ENCODE data around the gene CYP4X1.
A peak's percentile ranks its signal among the peaks of the same experiment; 100 is the strongest.
"Not testable (repeated sequence)": the region's sequence is repeated elsewhere in the genome, so short reads cannot be mapped to it uniquely, and the experiment has no call there.

CYP4X1 gene

DNA sequence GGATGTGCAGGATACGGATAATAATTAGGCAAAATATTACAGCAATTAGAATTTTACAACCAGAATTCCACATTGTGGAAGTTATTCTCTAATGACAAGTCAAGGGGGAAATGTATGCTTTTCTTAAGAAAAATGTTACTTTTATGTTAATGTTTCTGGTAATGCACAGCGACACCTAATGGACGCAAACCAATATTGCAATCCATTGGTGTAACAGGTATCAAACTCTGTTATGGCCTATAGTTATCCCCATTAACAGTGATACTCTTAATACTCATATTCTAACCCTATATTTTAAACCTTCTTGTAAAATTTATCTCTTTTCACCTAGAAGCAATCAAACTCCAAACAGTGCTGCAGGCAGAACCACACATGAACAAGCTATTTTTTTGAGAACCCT lies 65.9 kb downstream of the CYP4X1 start:
- not testable (repeated sequence) for H3K4me1 ChIP-seq (ENCODE audit: insufficient read depth, low read length, poor library complexity, severe bottlenecking); H3K4me2 ChIP-seq (ENCODE audit: low read depth, low read length, poor library complexity, severe bottlenecking); H3K9me2 ChIP-seq (replicated peaks; ENCODE audit: low read depth, low read length); H3K9ac ChIP-seq (ENCODE audit: low read depth, low read length, poor library complexity, severe bottlenecking); H3K36me3 ChIP-seq (ENCODE audit: insufficient read depth, low read length); H4K20me1 ChIP-seq (ENCODE audit: insufficient read depth, low read length, poor library complexity, severe bottlenecking); H3K9me3 ChIP-seq (ENCODE audit: insufficient read depth, low read depth, low read length); H3F3A ChIP-seq (ENCODE audit: low read depth); H3K4me3 ChIP-seq (ENCODE audit: low read length, poor library complexity, severe bottlenecking); H3K79me2 ChIP-seq (ENCODE audit: insufficient read depth, low read length); H2AFZ ChIP-seq (ENCODE audit: low read length); H3K27me3 ChIP-seq (ENCODE audit: insufficient read depth, low read length, poor library complexity, severe bottlenecking)
- TF ChIP-seq, protein P1, sequence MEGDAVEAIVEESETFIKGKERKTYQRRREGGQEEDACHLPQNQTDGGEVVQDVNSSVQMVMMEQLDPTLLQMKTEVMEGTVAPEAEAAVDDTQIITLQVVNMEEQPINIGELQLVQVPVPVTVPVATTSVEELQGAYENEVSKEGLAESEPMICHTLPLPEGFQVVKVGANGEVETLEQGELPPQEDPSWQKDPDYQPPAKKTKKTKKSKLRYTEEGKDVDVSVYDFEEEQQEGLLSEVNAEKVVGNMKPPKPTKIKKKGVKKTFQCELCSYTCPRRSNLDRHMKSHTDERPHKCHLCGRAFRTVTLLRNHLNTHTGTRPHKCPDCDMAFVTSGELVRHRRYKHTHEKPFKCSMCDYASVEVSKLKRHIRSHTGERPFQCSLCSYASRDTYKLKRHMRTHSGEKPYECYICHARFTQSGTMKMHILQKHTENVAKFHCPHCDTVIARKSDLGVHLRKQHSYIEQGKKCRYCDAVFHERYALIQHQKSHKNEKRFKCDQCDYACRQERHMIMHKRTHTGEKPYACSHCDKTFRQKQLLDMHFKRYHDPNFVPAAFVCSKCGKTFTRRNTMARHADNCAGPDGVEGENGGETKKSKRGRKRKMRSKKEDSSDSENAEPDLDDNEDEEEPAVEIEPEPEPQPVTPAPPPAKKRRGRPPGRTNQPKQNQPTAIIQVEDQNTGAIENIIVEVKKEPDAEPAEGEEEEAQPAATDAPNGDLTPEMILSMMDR (conservative IDR thresholded peaks at IDR 0.05; ENCODE audit: low read length): peak; percentile 50

DNA sequence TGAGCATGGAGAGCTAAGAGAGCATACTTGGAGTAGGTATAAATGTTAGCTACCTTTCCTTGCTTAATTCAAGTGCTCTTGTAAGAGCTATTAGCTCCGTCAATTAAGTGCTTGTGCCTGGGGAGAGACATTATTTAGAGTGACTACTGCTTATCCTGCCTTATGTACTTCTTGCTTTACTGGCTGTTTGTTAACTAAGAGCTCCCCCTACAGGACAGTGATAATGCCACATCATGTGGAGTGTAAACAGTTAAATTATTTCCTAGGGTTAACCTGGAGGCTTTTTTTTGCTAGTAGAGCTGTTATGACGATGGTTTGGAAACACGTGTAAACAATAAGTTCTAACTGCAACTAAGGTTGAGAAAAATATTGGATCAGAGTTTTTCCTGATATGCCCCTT lies 68.0 kb downstream of the CYP4X1 start:
- not testable (repeated sequence) for H3K79me2 ChIP-seq (ENCODE audit: insufficient read depth, low read length); H4K20me1 ChIP-seq (ENCODE audit: insufficient read depth, low read length, poor library complexity, severe bottlenecking); H3K4me1 ChIP-seq (ENCODE audit: insufficient read depth, low read length, poor library complexity, severe bottlenecking); H3K9ac ChIP-seq (ENCODE audit: low read depth, low read length, poor library complexity, severe bottlenecking); H3K9me3 ChIP-seq (ENCODE audit: insufficient read depth, low read depth, low read length); H3F3A ChIP-seq (ENCODE audit: low read depth); H3K9me2 ChIP-seq (replicated peaks; ENCODE audit: low read depth, low read length); H3K27me3 ChIP-seq (ENCODE audit: insufficient read depth, low read length, poor library complexity, severe bottlenecking); H3K36me3 ChIP-seq (ENCODE audit: insufficient read depth, low read length); H2AFZ ChIP-seq (ENCODE audit: low read length); H3K4me2 ChIP-seq (ENCODE audit: low read depth, low read length, poor library complexity, severe bottlenecking); H3K4me3 ChIP-seq (ENCODE audit: low read length, poor library complexity, severe bottlenecking)
- TF ChIP-seq, protein P1 (conservative IDR thresholded peaks at IDR 0.05; ENCODE audit: low read length): peak; percentile 49

Measured in Loucy (cell line).